ENCODE measurements around the gene CCDC172.

Gene CCDC172

GRCh38 chr10:116304923-116305322 lies 19.3 kb upstream of the CCDC172 start:
- Histone ChIP-seq H3K4me3 (ENCODE audit: low read length) (no peak overlapping the region), H3F3A (ENCODE audit: control insufficient read depth, insufficient read depth) (no peaks in the 10 kb centered on the region), H3K36me3 (ENCODE audit: control insufficient read depth, low read length) (no peaks in the 10 kb centered on the region), H3K27ac (ENCODE audit: low read depth, low read length) (no peak overlapping the region), H3K9me2 (replicated peaks; ENCODE audit: control insufficient read depth, low read length) (no peaks in the 10 kb centered on the region), H3K9me3 (ENCODE audit: control insufficient read depth, insufficient read depth, low read length) (no peaks in the 10 kb centered on the region), H3K79me2 (ENCODE audit: control insufficient read depth, low read length) (no peaks in the 10 kb centered on the region), H4K20me1 (ENCODE audit: control insufficient read depth, insufficient read depth, low read depth, low read length) (no peaks in the 10 kb centered on the region), H3K4me2 (ENCODE audit: low read length) (no peak overlapping the region), H3K27me3 (ENCODE audit: control insufficient read depth, low read length) (no peaks in the 10 kb centered on the region), H3K4me1 (ENCODE audit: control insufficient read depth, low read length) (no peaks in the 10 kb centered on the region)
- TF ChIP-seq EZH2phosphoT487 (IDR thresholded peaks at IDR 0.05; ENCODE audit: borderline replicate concordance, low read length) (no peak), CTCF (IDR thresholded peaks at IDR 0.05; ENCODE audit: low read depth, low read length, poor library complexity, severe bottlenecking) (no peak)

GRCh38 chr10:116306847-116307246 lies 17.4 kb upstream of the CCDC172 start:
- H3K36me3 ChIP-seq (ENCODE audit: control insufficient read depth, low read length) = no peaks in the 10 kb centered on the region
- H3K9me3 ChIP-seq (ENCODE audit: control insufficient read depth, insufficient read depth, low read length) = no peaks in the 10 kb centered on the region
- H3K4me1 ChIP-seq (ENCODE audit: control insufficient read depth, low read length) = no peaks in the 10 kb centered on the region
- no peaks in the 10 kb centered on the region for H3K79me2 ChIP-seq (ENCODE audit: control insufficient read depth, low read length)
- no peaks in the 10 kb centered on the region for H3K9me2 ChIP-seq (replicated peaks; ENCODE audit: control insufficient read depth, low read length)
- H3K4me2 ChIP-seq (ENCODE audit: low read length) = no peak overlapping the region
- H3K27ac ChIP-seq (ENCODE audit: low read depth, low read length) = no peak overlapping the region
- H4K20me1 ChIP-seq (ENCODE audit: control insufficient read depth, insufficient read depth, low read depth, low read length) = no peaks in the 10 kb centered on the region
- no peak for TF ChIP-seq CTCF (IDR thresholded peaks at IDR 0.05; ENCODE audit: low read depth, low read length, poor library complexity, severe bottlenecking)
- TF ChIP-seq EZH2phosphoT487 (IDR thresholded peaks at IDR 0.05; ENCODE audit: borderline replicate concordance, low read length) = no peak
- no peaks in the 10 kb centered on the region for H3K27me3 ChIP-seq (ENCODE audit: control insufficient read depth, low read length)
- no peaks in the 10 kb centered on the region for H3F3A ChIP-seq (ENCODE audit: control insufficient read depth, insufficient read depth)
- no peak overlapping the region for H3K4me3 ChIP-seq (ENCODE audit: low read length)

DNA sequence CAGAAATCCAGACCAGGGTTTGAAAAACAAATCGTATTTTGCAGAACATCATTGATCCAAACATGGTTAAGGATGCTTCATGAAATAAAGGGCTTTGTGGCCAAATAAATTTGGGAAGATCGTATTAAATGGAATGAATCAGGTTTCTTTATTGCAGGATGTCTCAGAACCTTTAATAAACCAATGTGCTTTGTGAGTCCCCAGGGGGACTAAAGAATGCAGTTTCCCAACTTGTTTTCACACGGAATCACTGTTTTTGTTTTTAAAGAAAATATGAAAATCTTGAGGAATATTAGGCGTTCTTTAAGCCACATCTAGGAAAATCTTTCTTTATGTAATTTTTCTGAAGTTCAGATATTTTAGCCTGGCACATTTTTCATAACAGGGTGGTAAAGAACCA lies 16.8 kb upstream of the CCDC172 start:
- no peaks in the 10 kb centered on the region for H3K36me3 ChIP-seq (ENCODE audit: control insufficient read depth, low read length)
- H3K4me1 ChIP-seq (ENCODE audit: control insufficient read depth, low read length) = no peaks in the 10 kb centered on the region
- H3K27me3 ChIP-seq (ENCODE audit: control insufficient read depth, low read length) = no peaks in the 10 kb centered on the region
- H3K4me2 ChIP-seq (ENCODE audit: low read length) = no peak overlapping the region
- H3K27ac ChIP-seq (ENCODE audit: low read depth, low read length) = no peak overlapping the region
- H3K9me3 ChIP-seq (ENCODE audit: control insufficient read depth, insufficient read depth, low read length) = no peaks in the 10 kb centered on the region
- no peak overlapping the region for H3K4me3 ChIP-seq (ENCODE audit: low read length)
- H3K79me2 ChIP-seq (ENCODE audit: control insufficient read depth, low read length) = no peaks in the 10 kb centered on the region
- H4K20me1 ChIP-seq (ENCODE audit: control insufficient read depth, insufficient read depth, low read depth, low read length) = no peaks in the 10 kb centered on the region
- TF ChIP-seq EZH2phosphoT487 (IDR thresholded peaks at IDR 0.05; ENCODE audit: borderline replicate concordance, low read length) (no peak), CTCF (IDR thresholded peaks at IDR 0.05; ENCODE audit: low read depth, low read length, poor library complexity, severe bottlenecking) (no peak)
- no peaks in the 10 kb centered on the region for H3K9me2 ChIP-seq (replicated peaks; ENCODE audit: control insufficient read depth, low read length)
- H3F3A ChIP-seq (ENCODE audit: control insufficient read depth, insufficient read depth) = no peaks in the 10 kb centered on the region

DNA sequence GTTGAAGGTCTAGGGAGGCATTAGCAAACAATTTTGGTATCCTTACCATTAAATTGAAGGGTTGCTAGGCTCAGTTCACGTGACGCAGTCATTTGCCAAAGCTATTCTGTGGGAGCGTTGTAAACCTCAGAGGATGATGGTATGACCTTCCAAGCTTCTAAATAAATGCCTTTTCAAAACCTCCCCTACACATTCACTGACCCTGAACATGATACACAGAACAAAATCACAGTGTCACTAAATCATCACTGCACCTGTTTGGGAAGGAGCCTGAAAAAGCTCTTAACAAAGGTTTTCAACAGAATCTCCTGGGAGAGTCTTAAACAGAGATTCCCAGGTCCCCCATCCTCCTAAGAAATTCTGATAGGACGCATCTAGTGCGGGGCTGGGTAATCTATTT lies 13.2 kb upstream of the CCDC172 start:
- H3K9me2 ChIP-seq (replicated peaks; ENCODE audit: control insufficient read depth, low read length) = no peaks in the 10 kb centered on the region
- H3K27me3 ChIP-seq (ENCODE audit: control insufficient read depth, low read length) = no peaks in the 10 kb centered on the region
- H3F3A ChIP-seq (ENCODE audit: control insufficient read depth, insufficient read depth) = no peaks in the 10 kb centered on the region
- H3K36me3 ChIP-seq (ENCODE audit: control insufficient read depth, low read length) = no peaks in the 10 kb centered on the region
- no peaks in the 10 kb centered on the region for H3K79me2 ChIP-seq (ENCODE audit: control insufficient read depth, low read length)
- no peaks in the 10 kb centered on the region for H4K20me1 ChIP-seq (ENCODE audit: control insufficient read depth, insufficient read depth, low read depth, low read length)
- no peaks in the 10 kb centered on the region for H3K4me1 ChIP-seq (ENCODE audit: control insufficient read depth, low read length)
- H3K4me2 ChIP-seq (ENCODE audit: low read length) = no peak overlapping the region
- no peaks in the 10 kb centered on the region for H3K9me3 ChIP-seq (ENCODE audit: control insufficient read depth, insufficient read depth, low read length)
- no peak overlapping the region for H3K4me3 ChIP-seq (ENCODE audit: low read length)
- TF ChIP-seq EZH2phosphoT487 (IDR thresholded peaks at IDR 0.05; ENCODE audit: borderline replicate concordance, low read length) (no peak), CTCF (IDR thresholded peaks at IDR 0.05; ENCODE audit: low read depth, low read length, poor library complexity, severe bottlenecking) (no peak)
- H3K27ac ChIP-seq (ENCODE audit: low read depth, low read length) = no peak overlapping the region

All from DOHH2 (cell line).